ENCODE data around the gene PITX2.

- TF ChIP-seq CTCF (IDR thresholded peaks at IDR 0.05; ENCODE audit: low read length) (no peak), EZH2 (optimal IDR thresholded peaks at IDR 0.05; ENCODE audit: low read depth, low read length) (no peak), EZH2phosphoT487 (IDR thresholded peaks at IDR 0.05; ENCODE audit: low read length) (no peak)
Measured at GRCh38 chr4:110663738-110664444, 41.0 kb upstream of the PITX2 start.
